ENCODE measurements around the gene RGL4. TPM values are rescaled to one million over a fixed set of nuclear protein-coding genes. Genes with fewer than 3 reads are reported as not detected.
A peak's percentile ranks its signal among the peaks of the same experiment; 100 is the strongest.

RGL4 gene
- total and polyA plus RNA-seq, 2 of the 13 experiments (the other 11 are each of a cell fraction or from before 2014, with no cell fraction given), result not detected

- TF ChIP-seq, protein P1, sequence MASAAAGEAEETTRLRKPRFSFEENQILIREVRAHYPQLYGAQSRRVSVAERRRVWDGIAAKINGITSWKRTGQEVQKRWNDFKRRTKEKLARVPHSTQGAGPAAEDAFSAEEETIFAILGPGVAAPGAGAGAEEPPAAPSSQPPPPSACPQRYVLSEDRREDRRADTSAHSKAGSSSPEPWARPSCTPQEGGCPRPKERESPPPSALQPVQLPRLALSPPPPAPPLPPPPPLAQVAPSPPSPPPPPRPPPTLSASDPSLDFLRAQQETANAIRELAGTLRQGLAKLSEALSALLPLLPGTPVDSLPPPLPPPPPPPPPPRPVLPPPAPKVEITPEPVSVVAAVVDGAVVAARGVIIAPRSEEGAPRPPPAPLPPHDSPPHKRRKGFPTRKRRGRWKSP (CRISPR knock-in tag; IDR thresholded peaks at IDR 0.05), result peak; percentile 71; the same call in 1 of the 2 replicates
- TF ChIP-seq CCAR2 (optimal IDR thresholded peaks at IDR 0.05; ENCODE audit: low read depth, low read length), result no peak
- no peak for TF ChIP-seq MAFF (IDR thresholded peaks at IDR 0.05; ENCODE audit: low read depth, low read length)
- TF ChIP-seq ZMYM3 (CRISPR knock-in tag; IDR thresholded peaks at IDR 0.05), result peak; percentile 55; the same call in 1 of the 2 replicates
- no peak for TF ChIP-seq NCOR1 (IDR thresholded peaks at IDR 0.05; ENCODE audit: borderline replicate concordance, low read length)
- TF ChIP-seq DRAP1 (CRISPR knock-in tag; IDR thresholded peaks at IDR 0.05), result peak; percentile 85
- no peak for TF ChIP-seq GRHL1 (CRISPR knock-in tag; conservative IDR thresholded peaks at IDR 0.05)
- TF ChIP-seq AGO2 (optimal IDR thresholded peaks at IDR 0.05; ENCODE audit: low read depth, low read length), result peak; percentile 31
- peak; percentile 89 for TF ChIP-seq THAP11 (CRISPR knock-in tag; IDR thresholded peaks at IDR 0.05)
- TF ChIP-seq FOXC1 (CRISPR knock-in tag; IDR thresholded peaks at IDR 0.05; ENCODE audit: borderline replicate concordance), result peak; percentile 88
- TF ChIP-seq JUND (CRISPR knock-in tag; IDR thresholded peaks at IDR 0.05), result peak; percentile 27; the same call in 1 of the 2 replicates
- TF ChIP-seq ELF1 (CRISPR knock-in tag; IDR thresholded peaks at IDR 0.05), result peak; percentile 62
- peak; percentile 91 for TF ChIP-seq KAT8 (CRISPR knock-in tag; IDR thresholded peaks at IDR 0.05)
- no peak for TF ChIP-seq ZNF672 (CRISPR knock-in tag; IDR thresholded peaks at IDR 0.05)
- TF ChIP-seq ZNF547 (CRISPR knock-in tag; IDR thresholded peaks at IDR 0.05), result peak; percentile 91
- TF ChIP-seq, protein P2, sequence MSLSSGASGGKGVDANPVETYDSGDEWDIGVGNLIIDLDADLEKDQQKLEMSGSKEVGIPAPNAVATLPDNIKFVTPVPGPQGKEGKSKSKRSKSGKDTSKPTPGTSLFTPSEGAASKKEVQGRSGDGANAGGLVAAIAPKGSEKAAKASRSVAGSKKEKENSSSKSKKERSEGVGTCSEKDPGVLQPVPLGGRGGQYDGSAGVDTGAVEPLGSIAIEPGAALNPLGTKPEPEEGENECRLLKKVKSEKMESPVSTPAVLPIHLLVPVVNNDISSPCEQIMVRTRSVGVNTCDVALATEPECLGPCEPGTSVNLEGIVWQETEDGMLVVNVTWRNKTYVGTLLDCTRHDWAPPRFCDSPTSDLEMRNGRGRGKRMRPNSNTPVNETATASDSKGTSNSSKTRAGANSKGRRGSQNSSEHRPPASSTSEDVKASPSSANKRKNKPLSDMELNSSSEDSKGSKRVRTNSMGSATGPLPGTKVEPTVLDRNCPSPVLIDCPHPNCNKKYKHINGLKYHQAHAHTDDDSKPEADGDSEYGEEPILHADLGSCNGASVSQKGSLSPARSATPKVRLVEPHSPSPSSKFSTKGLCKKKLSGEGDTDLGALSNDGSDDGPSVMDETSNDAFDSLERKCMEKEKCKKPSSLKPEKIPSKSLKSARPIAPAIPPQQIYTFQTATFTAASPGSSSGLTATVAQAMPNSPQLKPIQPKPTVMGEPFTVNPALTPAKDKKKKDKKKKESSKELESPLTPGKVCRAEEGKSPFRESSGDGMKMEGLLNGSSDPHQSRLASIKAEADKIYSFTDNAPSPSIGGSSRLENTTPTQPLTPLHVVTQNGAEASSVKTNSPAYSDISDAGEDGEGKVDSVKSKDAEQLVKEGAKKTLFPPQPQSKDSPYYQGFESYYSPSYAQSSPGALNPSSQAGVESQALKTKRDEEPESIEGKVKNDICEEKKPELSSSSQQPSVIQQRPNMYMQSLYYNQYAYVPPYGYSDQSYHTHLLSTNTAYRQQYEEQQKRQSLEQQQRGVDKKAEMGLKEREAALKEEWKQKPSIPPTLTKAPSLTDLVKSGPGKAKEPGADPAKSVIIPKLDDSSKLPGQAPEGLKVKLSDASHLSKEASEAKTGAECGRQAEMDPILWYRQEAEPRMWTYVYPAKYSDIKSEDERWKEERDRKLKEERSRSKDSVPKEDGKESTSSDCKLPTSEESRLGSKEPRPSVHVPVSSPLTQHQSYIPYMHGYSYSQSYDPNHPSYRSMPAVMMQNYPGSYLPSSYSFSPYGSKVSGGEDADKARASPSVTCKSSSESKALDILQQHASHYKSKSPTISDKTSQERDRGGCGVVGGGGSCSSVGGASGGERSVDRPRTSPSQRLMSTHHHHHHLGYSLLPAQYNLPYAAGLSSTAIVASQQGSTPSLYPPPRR (CRISPR knock-in tag; IDR thresholded peaks at IDR 0.05; ENCODE audit: borderline replicate concordance), result no peak
- peak in 1 of 2 experiments; percentile 61; a peak in 1 of 4 replicates for TF ChIP-seq ATF4 (CRISPR knock-in tag; IDR thresholded peaks at IDR 0.05)
- no peak; the same call in 1 of the 2 replicates for TF ChIP-seq ZNF83 (CRISPR knock-in tag; IDR thresholded peaks at IDR 0.05; ENCODE audit: borderline replicate concordance)
- no peak for TF ChIP-seq NPAS2 (CRISPR knock-in tag; IDR thresholded peaks at IDR 0.05; ENCODE audit: borderline replicate concordance)
Observed at GRCh38 chr22:23716811-23717801, 26.3 kb downstream of the RGL4 start (continued).
